B cell (primary cell): ENCODE results near the gene THRA. TPM values are rescaled to one million over a fixed set of nuclear protein-coding genes. Genes with fewer than 3 reads are reported as not detected.

Source experiments
- ATAC-seq: fragments of 200-7000 bp; cut with Tn5 transposase; one replicate; pipeline ENCODE4 v1.10.0; 2021; ENCODE audit warnings: low read depth, mild to moderate bottlenecking, moderate number of reproducible peaks, moderate library complexity
- CTCF ChIA-PET: fragments of 350-600 bp; sonication (Branson Sonifier 250); formaldehyde crosslinking; loops from one replicate; lab custom pipeline; 2021; ENCODE audit warnings: antibody characterized with exemption, inconsistent platforms; lab: Charles Lee
- POLR2A ChIA-PET: fragments of 350-600 bp; sonication (Branson Sonifier 250); formaldehyde crosslinking; loops from one replicate; lab custom pipeline; 2021; ENCODE audit warnings: antibody characterized with exemption; lab: Charles Lee
- DNase-seq: peaks from one replicate; pipeline ENCODE4 v3.0.0; 2013
- H2AFZ ChIP-seq: 2 replicates; pipeline ENCODE4 v1.6.1; 2012; ENCODE audit warnings: mild to moderate bottlenecking, low read depth, low read length; ENCODE audit not compliant: insufficient read depth, poor library complexity, severe bottlenecking
- H3K27ac ChIP-seq, 2 donors: 1 replicate in 1 of 2; 2 replicates in 1 of 2; pipeline ENCODE4 v1.5.1; 2012 to 2013; ENCODE audit warnings: low read length in 2 of 2, mild to moderate bottlenecking in 2 of 2, moderate library complexity in 1 of 2
- H3K27me3 ChIP-seq, 4 experiments: fragments of 200-600 bp in 1 of 4; sonication (generic) in 1 of 4; replicated peaks in 1 of 4; 1 replicate in 2 of 4; 2 replicates in 2 of 4; pipeline versions ENCODE4 v1.6.1 to v1.7.0; 2013 to 2016; ENCODE audit warnings: low read length in 3 of 4, mild to moderate bottlenecking in 2 of 4, mixed read lengths in 1 of 4, moderate library complexity in 1 of 4; ENCODE audit not compliant: insufficient read depth in 4 of 4, control insufficient read depth in 3 of 4; ENCODE audit errors: control extremely low read depth in 1 of 4
- H3K36me3 ChIP-seq, 2 experiments: replicated peaks in 1 of 2; 1 replicate in 1 of 2; 2 replicates in 1 of 2; pipeline versions ENCODE4 v1.6.1 to v1.7.1; 2013; ENCODE audit warnings: low read length in 1 of 2; ENCODE audit not compliant: insufficient read depth in 2 of 2, control insufficient read depth in 1 of 2; ENCODE audit errors: control extremely low read depth in 1 of 2, extremely low read depth in 1 of 2
- H3K4me1 ChIP-seq, 2 donors: fragments of 200-600 bp in 1 of 2; sonication (generic) in 1 of 2; 1 replicate in 1 of 2; 2 replicates in 1 of 2; pipeline versions ENCODE4 v1.5.1 to v1.6.1; 2013 to 2017; ENCODE audit warnings: low read length in 2 of 2; ENCODE audit not compliant: control insufficient read depth in 2 of 2, insufficient read depth in 2 of 2
- H3K4me2 ChIP-seq: replicated peaks from 2 replicates; pipeline ENCODE3; 2012; ENCODE audit warnings: mild to moderate bottlenecking, low read depth, low read length; ENCODE audit not compliant: poor library complexity, severe bottlenecking
- H3K4me3 ChIP-seq, 5 experiments: fragments of 200-600 bp in 1 of 5; sonication (generic) in 1 of 5; 1 replicate in 3 of 5; 2 replicates in 2 of 5; pipeline versions ENCODE4 v1.5.1 to v1.7.0; 2011 to 2016; ENCODE audit warnings: low read length in 4 of 5, mild to moderate bottlenecking in 4 of 5, low read depth in 2 of 5, control low read depth in 1 of 5, moderate library complexity in 1 of 5; ENCODE audit not compliant: insufficient read depth in 1 of 5; ENCODE audit errors: control extremely low read depth in 1 of 5, extremely low read depth in 1 of 5
- H3K79me2 ChIP-seq: fragments of 200-600 bp; sonication (generic); one replicate; pipeline ENCODE4 v1.6.0; 2016; ENCODE audit warnings: low read length; ENCODE audit not compliant: control insufficient read depth, insufficient read depth
- H3K9ac ChIP-seq: fragments of 200-600 bp; sonication (generic); 2 replicates; pipeline ENCODE4 v1.6.1; 2017; ENCODE audit warnings: mild to moderate bottlenecking, low read length, moderate library complexity
- H3K9me3 ChIP-seq, 3 donors: one replicate each; pipeline versions ENCODE4 v1.6.1 to v1.7.1; 2013; ENCODE audit warnings: low read length in 2 of 3; ENCODE audit not compliant: control insufficient read depth in 2 of 3, insufficient read depth in 1 of 3; ENCODE audit errors: control extremely low read depth in 1 of 3
- H4K20me1 ChIP-seq: 2 replicates; pipeline ENCODE4 v1.6.0; 2012; ENCODE audit warnings: mild to moderate bottlenecking, low read length; ENCODE audit not compliant: insufficient read depth, control insufficient read depth, poor library complexity, severe bottlenecking
- H3K27ac Mint-ChIP-seq: one replicate; pipeline ENCODE4 v1.8.0; 2021; ENCODE audit warnings: mixed read lengths
- H3K27me3 Mint-ChIP-seq: one replicate; pipeline ENCODE4 v1.8.0; 2021; ENCODE audit warnings: mixed read lengths
- H3K4me1 Mint-ChIP-seq: one replicate; pipeline ENCODE4 v1.8.0; 2021; ENCODE audit warnings: mixed read lengths
- H3K4me3 Mint-ChIP-seq: one replicate; pipeline ENCODE4 v1.8.0; 2021; ENCODE audit warnings: mixed read lengths
- H3K9me3 Mint-ChIP-seq: one replicate; pipeline ENCODE4 v1.8.0; 2022; ENCODE audit warnings: mixed read lengths; ENCODE audit not compliant: insufficient read depth
- CTCF ChIP-seq: fragments of 200-600 bp; IDR thresholded peaks from one replicate; pipeline ENCODE4 v1.8.0; 2022; ENCODE audit warnings: antibody characterized with exemption, mild to moderate bottlenecking
- EZH2 ChIP-seq: IDR thresholded peaks from 2 replicates; pipeline ENCODE4 v1.6.1; 2012; ENCODE audit warnings: borderline replicate concordance, low read depth, mild to moderate bottlenecking, moderate library complexity, low read length; ENCODE audit not compliant: insufficient read depth, poor library complexity, severe bottlenecking
- WGBS: methylation state at CpG from one replicate; pipeline ENCODE4 v1.1.5; 2013; ENCODE audit warnings: missing lambda C conversion rate; ENCODE audit not compliant: insufficient coverage; 5-methylcytosine and 5-hydroxymethylcytosine counted together
- intact Hi-C: fragments of 100-400 bp; cut with micrococcal nuclease; formaldehyde crosslinking; loops from one replicate; pipeline ENCODE4 v1.10.0; 2022
- polyA plus RNA-seq: library from polyadenylated mRNA; depleted of rRNA; stranded (reverse); fragments of >200 nt; gene quantifications from 2 replicates; pipeline ENCODE4 v1.2.3, GENCODE V29; 2012
- total RNA-seq, 2 donors: library from RNA; stranded (reverse); fragments of 120-200 nt in 1 of 2; gene quantifications; 1 replicate in 1 of 2; 2 replicates in 1 of 2; pipeline versions ENCODE4 v1.2.3 to v1.2.4, GENCODE V29; 2013 to 2022

Gene THRA
- total and polyA plus RNA-seq, 2 donors (not counting 1 experiment from before 2014, with no cell fraction given), result 8.0 to 17.1 TPM

DNA sequence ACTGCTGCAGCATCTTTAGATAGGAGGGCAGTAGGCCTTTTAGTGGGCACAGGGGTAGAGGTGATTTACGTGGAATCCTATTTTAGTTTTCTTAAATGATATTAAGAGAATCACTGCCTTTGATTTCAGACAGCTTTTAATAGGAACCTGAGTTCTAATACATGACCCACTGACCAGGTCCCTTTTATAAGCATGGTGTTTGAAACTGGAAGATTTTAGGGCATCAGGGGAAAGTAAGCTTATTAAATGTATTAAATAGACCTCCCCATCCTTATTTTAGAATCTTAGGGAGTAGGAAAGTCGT is 61.0 kb downstream of the THRA start:
- peaks cover 0 to 7% of the 10 kb centered on the region in 2 experiments for H3K36me3 ChIP-seq
- WGBS, result no CpG with 5 or more reads among the region's 2 CpGs
- peak overlapping the region; percentile 22 to 79 for H3K27ac ChIP-seq
- Mint-ChIP-seq H3K9me3 (no peaks in the 10 kb centered on the region), H3K27me3 (no peaks in the 10 kb centered on the region), H3K4me3 (peak overlapping the region; percentile 86), H3K4me1 (peaks cover 32% of the 10 kb centered on the region), H3K27ac (peak overlapping the region; percentile 78)
- no peaks in the 10 kb centered on the region for H3K27me3 ChIP-seq
- peaks cover 4% of the 10 kb centered on the region for H4K20me1 ChIP-seq
- POLR2A ChIA-PET, result interaction anchor here (0.8 to 3.5 kb wide), 7 partner anchors 11 to 68 kb away, joined by 3 to 56 read pairs (median 5); partner anchors contain the start of genes CASC3 and NR1D1
- H3K4me3 ChIP-seq, result peak overlapping the region; percentile 72 to 81 (median 77)
- no peaks in the 10 kb centered on the region for H3K9me3 ChIP-seq
- CTCF ChIA-PET, result interaction anchor here (0.8 to 5.1 kb wide), 15 partner anchors 9 to 96 kb away, joined by 3 to 70 read pairs (median 6); partner anchors contain the start of genes CASC3 and MED24
- peak overlapping the region; percentile 9 for H2AFZ ChIP-seq
- ATAC-seq (no peak), DNase-seq (no peak)
- H3K4me1 ChIP-seq, result peaks cover 21 to 23% of the 10 kb centered on the region in 2 donors
- H3K79me2 ChIP-seq, result peaks cover 44% of the 10 kb centered on the region
- intact Hi-C loops, result no loop called here
- H3K9ac ChIP-seq, result peak overlapping the region; percentile 69
- TF ChIP-seq EZH2, result no peak
- no peak for TF ChIP-seq CTCF
- H3K4me2 ChIP-seq, result peak overlapping the region; percentile 99
